OCI-LY1 (cell line): Measurements from ENCODE around the gene FBXO11.

ENCODE experiments used
- CTCF ChIP-seq: fragments of 200-600 bp; sonication (generic), shearing (Covaris generic); IDR thresholded peaks from 2 replicates; pipeline ENCODE4 v1.5.1; 2017; ENCODE audit warnings: mild to moderate bottlenecking, antibody characterized with exemption, low read length, moderate library complexity, mixed read lengths
- EZH2 ChIP-seq: fragments of 200-600 bp; sonication (generic), shearing (Covaris generic); IDR thresholded peaks from 2 replicates; pipeline ENCODE4 v1.8.0; 2017; ENCODE audit warnings: borderline replicate concordance, mixed run types, mild to moderate bottlenecking, antibody characterized with exemption, low read length, moderate library complexity, mixed read lengths

GRCh38 chr2:47893771-47894170 is 12.5 kb downstream of the FBXO11 start:
- TF ChIP-seq CTCF (no peak), EZH2 (no peak)
